CD4-positive, alpha-beta T cell treated with Interleukin-12 subunit alpha and Interleukin-12 subunit beta, for 1 hour (primary cell): Measurements from ENCODE around the gene ASAH2B.
A peak's percentile ranks its signal among the peaks of the same experiment; 100 is the strongest.
"Not testable (repeated sequence)": the region's sequence is repeated elsewhere in the genome, so short reads cannot be mapped to it uniquely, and the experiment has no call there.

Experiments
- DNase-seq: peaks from one replicate; pipeline ENCODE4 v3.0.0-alpha.2; 2020

The ASAH2B gene

DNA sequence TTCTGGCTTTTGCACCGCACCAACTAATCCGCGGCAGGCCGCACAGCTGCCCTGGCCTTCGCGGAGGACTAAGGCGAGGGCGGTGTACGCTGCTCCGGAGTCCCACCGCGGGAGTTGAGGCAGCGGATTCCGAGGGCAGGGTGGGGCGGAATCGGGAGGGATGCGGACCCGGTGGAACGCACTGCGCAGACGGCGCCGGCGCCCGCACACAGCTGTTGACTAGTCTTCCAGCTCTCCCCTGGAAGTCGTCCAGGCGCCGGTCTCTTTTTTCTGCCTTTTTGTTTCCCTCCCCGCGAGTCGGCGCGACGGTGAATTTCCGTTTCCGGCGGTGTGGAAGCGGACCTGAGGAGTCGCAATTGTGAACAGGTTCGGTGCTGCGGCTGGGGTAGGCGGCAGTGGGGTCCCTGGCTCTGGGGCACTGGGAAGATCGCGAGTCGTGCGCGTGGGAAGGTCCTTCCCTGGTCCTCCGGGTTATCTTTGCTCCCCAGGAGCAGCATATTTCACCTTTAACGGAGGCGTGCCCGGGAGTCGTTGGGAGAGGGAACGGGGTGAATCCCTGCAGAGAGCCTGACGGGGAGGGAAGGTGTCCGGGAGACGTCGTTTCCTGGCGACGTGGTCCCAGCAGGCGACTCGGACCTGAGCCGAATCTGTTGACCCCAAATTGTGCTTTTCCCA is at the start of gene ASAH2B:
Gene ASAH2B, plus strand, starts transcription at position 319 of the 675 bp plus-strand sequence. CDS start 5,195 bp downstream, outside the sequence.
- peak; percentile 72 for DNase-seq

DNA sequence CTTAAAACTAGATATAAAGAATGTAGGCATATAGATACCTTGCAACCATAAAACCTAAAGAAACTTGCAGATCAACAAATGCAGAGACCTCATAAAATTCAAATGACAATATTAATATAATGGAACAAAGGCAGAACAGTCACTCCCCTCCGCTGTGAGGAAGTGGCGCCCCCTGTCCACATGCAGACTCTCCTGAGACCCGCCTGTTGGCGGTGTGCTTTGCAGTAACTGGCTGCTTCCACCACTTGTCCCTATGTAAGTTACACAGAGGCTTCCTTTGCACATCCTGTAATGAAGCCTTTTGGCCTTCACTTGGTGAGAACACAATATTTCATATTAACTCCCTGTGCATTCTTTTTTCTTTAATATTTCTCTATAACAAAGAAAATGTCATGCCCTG is 41.9 kb upstream of the ASAH2B start:
- not testable (repeated sequence) for DNase-seq

DNA sequence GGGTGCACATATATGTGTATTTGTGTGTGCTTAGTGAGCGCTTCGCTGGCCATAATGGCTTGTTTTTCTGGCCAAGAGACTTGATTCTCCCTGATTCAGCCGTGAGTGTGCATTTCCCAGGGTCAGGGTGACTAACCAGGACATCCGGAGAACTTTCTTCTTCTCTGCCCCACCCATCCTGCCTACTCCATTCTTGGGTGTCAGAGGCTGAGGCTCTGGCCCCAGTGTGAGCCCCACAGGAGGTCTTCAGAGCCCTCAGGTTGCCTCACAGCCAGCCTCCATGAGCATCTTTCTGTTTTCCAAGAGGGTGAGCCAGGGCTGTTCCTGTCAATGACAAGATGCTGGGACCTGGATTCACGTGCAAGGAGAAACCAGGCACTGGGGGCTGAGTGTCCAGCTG is 37.8 kb upstream of the ASAH2B start:
- not testable (repeated sequence) for DNase-seq

DNA sequence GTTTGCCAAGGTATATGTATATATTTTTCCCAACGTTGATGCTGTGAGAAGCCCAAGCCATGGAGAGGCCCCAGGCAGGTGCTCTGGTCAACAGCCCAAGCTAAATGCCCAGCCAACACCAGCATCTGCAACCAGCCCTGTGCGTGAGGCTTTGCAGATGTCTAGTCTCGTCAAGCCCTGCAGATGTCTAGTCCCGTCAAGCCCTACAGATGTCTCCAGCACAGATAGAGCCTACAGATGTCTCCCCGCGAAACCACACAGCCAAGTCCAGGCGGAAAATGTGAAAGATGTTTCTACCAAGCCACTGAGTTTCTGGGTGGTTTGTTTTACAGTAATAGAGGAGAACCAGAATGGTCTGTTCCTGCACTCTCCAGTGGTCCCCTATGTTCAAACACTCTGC is 36.7 kb upstream of the ASAH2B start:
- DNase-seq = not testable (repeated sequence)

DNA sequence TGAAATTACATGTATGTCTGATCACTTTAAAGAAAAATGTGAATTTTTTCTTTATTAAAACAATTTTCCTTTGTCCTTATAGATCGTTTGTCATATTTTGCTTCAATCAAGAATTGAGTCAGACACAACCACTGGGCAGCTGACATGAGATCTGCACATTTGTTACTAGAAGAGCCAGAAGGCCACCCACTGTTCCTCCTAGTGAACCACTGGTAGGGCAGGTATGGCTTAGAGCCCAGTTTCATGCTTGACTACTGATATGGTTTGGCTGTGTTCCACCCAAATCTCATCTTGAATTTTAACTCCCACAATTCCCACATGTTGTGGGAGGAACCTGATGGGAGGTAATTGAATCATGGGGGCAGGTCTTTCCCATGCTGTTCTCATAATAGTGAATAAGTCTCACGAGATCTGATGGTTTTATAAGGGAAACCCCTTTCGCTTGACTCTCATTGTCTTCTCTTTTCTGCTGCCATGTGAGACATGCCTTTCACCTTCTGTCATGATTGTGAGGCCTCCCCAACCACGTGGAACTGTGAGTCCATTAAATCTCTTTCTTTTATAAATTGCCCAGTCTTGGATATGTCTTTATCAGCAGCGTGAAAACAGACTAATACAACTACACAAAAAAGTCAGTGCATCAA is 35.2 kb upstream of the ASAH2B start:
- not testable (repeated sequence) for DNase-seq

DNA sequence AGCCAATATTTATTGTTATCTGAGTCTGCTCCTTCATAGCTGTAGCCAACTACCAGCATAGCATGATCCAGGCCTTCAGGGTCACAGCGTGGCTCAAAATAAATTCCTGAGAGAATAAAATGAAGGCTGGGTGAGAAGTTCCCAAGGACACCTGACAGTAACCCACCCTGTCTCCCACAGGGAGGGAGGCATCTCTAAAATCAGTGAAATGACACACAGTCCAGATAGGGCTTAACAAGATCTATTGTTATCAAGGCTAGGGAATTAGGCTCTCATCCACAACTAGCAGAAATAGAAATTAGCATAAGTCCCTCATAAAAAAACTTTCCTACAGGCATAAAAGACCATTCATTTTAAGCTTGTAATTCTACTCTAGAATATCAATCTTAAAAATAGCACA is 33.7 kb upstream of the ASAH2B start:
- not testable (repeated sequence) for DNase-seq

DNA sequence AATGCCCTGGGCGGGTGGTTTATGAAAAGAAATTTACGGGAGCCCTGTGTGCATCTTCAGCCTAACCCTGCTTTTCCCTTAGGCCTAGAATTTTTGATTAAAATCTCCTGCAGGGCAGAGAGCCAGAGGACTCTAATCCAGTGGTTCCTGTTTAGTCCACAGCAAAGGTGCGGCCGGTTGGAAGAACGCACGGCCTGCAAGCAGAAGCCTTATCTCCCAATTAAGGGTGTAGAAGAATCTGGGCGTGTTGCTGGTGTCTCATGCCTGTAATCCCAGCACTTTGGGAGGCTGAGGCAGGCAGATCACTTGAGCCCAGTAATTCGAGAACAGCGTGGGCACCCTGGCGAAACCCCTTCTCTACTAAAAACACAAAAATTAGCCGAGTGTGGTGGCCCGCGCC is 29.5 kb upstream of the ASAH2B start:
- DNase-seq = not testable (repeated sequence)

DNA sequence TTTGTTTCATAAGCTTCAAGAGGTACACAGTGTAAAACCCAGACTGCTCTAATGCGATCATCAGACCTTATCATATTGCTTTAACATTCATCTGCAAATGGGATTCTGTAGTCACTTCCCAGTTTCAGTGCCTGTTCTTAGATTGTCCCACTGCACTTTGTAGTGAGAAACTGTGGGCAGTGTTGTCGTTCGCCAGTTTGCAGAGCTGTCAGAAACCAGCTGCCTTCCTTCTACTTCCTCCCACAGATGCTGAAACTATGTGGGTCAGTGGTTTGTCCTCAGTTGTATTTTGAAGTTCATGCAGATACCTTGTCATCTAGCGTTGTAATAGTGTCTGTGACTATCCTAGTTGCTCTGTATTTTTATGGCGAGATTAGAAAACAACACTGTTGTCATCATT is 15.9 kb upstream of the ASAH2B start:
- DNase-seq = not testable (repeated sequence)

DNA sequence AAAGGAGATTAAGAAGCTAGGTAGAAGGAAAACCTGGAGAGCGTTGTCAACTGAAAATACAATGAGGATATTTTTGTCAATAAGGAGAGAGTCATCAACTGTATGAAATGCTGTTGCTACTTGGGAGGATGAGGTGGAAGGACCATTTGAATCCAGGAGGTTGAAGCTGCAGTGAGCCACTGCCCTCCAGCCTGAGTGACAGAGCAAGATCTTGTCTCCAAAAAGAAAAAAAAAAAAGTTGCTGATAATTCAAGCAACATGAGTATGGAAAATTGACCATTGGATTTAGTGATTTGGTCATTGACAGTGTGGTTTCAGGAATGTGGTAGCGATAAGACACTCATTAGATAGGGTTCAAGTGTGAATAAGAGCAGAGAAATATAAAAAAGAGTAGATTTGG is 11.6 kb upstream of the ASAH2B start:
- not testable (repeated sequence) for DNase-seq

DNA sequence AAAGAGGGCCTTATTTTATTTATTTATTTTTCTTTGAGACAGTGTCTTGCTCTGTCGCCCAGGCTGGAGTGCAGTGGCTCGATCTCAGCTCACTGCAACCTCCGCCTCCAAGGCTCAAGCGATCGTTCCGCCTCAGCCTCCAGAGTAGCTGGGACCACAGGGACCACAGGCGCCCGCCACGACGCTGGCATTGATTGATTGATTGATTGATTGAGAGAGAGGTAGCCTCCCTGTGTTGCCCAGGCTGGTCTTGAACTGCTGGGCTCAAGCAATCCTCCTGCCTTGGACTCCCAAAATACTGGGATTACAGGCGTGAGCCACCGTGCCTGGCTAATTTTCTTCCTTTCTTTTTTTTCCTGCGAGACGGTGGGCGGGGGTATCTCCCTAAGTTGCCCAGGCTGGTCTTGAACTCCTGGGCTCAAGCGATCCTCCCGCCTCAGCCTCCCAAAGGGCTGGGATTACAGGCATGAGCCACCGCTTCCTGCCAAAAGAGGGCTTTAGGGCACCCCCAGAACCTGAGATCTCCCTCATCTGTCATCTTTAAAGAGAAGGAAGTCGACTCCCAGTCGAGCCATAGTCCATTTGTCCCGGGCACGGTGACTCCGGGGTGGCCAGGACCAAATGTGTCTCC is 634 bp upstream of the ASAH2B start:
- not testable (repeated sequence) for DNase-seq

DNA sequence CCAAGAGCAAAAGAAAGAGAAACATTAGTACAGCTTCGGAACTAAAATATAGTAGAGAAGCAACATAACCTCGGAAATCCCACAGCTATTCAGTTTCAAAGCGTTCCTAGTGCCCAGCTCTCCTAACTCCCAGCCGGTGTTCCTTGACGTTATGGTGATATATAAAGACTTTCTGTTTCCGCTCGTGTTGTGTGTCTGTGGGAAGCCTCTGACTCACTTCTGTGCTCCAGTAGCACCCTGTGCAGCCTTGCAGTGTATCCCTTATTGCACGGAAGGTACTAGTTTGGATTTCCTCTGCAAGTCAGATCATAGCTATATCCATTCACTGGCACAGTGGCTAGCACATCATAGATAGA is 535 bp downstream of the ASAH2B start:
- peak; percentile 26 for DNase-seq

DNA sequence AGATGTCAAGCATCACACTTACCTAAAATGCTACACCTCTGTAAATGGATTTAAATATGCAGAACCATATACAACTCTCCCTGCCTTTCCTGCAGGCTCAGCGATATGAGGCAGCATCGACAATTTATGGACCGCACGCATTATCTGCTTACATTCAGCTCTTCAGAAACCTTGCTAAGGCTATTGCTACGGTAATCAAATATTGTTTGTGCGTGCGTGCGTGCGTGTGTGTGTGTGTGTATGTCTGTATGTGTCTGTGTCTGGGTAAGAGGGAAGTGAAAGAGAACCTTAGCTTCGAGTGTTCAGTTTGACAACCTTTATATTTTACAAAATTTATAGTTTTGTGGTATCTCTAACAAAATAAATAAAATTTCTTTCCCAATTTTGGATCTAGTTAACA is 3.1 kb downstream of the ASAH2B start:
- DNase-seq = not testable (repeated sequence)

DNA sequence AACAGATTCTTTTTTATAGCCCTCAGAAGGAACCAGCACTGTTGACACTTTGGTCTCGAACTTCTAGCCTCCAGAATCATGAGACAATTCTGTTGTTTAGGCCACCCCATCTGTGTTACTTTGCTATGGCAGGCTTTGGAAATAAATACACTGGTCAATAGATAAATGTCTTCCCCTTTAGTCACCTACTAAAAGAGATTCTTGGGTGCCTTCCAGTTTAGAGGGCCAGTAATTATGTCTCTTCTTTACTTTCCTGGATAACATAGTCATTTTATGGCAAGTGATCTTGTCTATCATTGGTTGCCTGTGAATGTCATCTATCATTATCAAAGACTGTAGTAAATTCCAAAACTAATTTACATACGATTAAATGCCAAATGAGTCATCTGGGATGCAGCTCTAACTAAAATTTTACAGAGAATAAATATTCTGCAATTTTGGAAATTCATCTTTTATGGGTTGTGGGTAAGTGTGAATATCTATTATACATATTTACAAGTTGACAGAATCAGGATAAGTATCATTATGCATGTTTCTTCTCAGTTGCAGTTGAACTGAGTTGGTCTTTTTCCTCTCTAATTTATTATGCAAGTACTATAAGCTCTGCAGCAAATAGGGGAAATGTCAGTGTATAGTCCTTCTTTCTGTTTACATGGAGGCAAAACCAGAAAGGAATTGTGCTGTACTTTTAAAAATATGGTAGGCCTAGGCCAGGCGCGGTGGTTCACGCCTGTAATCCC is 27.2 kb downstream of the ASAH2B start:
- DNase-seq = not testable (repeated sequence)

DNA sequence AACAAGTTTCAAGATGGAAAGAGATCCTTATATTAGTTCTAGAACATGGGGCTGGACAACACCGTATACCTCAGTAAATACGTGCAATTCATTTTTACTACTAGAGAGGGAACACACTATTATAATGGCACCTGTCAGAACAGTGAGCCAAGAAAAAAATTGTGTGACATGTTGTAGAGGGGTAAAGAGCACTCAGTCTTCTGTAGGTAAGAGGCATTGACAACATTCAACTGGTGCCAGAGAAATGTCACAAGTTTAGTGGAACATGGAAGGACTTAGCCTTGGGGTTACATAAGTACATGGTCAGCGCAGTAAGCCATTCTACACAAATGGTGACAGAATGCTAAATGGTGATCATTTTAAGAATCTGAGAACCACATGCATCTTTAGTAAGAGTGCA is 32.3 kb downstream of the ASAH2B start:
- DNase-seq = not testable (repeated sequence)

DNA sequence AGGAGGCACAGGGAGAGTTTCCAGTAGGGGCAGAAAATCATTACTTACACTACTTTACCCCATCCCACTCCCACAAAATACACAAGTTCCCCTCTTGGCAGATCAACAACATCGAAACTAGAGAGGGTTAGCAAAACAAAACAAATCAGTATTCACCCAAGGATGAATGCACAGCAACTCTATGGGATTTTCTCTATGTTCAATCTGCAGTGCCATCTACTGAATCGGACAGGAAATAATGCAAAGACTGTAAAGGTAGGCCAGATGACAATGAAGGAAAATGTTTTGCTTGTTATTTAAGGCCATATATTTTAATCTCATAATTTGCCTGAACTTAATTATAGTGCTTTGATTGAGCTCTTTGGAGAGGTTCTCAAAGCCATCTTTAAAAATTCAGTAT is 35.1 kb downstream of the ASAH2B start:
- not testable (repeated sequence) for DNase-seq

DNA sequence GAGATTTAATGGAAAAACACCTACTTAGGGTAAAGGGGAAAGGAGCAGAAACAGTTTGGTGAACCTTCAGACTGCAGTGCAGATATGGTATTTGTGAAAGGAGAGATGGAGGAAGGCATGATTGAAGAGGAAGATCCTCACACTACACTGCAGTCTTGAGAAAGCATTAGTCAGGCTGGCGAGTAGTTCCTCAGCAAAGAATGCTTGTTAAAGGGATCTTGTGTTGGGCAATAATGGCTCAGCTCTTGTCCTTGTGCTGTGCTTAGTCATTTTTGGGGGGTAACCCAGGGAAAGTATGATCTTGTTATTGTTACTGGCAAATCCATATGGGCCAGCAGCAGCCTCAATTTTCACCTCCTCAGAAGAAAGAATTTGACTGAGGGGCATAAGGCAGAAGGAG is 40.3 kb downstream of the ASAH2B start:
- DNase-seq = not testable (repeated sequence)

DNA sequence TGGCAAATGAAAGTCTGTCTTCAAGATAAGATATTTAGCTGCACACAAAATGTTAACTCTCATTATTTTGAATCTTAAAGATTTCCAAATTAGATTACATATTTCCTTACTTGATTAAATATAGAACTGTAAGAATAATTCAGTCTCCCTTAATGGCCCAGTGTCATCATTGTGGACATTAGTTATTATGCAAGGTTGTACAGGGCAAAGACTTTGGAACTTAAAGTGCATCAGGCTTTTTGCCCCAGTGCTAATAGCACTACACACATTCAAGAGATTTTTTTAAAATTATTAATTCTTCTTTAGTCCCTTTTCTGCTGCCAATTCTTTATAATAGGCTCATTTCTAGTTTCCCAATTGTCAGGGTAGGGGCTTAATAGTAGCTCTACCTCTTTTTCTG is 42.3 kb downstream of the ASAH2B start:
- DNase-seq = not testable (repeated sequence)

DNA sequence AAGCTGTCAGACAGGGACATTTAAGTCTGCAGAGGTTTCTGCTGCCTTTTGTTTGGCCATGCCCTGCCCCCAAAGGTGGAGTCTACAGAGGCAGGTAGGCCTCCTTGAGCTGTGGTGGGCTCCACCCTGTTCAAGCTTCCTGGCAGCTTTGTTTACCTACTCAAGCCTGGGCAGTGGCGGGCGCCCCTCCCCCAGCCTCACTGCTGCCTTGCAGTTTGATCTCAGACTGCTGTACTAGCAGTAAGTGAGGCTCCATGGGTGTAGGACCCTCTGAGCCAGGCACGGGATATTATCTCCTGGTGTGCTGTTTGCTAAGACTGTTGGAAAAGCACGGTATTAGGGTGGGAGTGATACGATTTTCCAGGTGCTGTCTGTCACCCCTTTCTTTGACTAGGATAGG is 48.2 kb downstream of the ASAH2B start:
- not testable (repeated sequence) for DNase-seq

DNA sequence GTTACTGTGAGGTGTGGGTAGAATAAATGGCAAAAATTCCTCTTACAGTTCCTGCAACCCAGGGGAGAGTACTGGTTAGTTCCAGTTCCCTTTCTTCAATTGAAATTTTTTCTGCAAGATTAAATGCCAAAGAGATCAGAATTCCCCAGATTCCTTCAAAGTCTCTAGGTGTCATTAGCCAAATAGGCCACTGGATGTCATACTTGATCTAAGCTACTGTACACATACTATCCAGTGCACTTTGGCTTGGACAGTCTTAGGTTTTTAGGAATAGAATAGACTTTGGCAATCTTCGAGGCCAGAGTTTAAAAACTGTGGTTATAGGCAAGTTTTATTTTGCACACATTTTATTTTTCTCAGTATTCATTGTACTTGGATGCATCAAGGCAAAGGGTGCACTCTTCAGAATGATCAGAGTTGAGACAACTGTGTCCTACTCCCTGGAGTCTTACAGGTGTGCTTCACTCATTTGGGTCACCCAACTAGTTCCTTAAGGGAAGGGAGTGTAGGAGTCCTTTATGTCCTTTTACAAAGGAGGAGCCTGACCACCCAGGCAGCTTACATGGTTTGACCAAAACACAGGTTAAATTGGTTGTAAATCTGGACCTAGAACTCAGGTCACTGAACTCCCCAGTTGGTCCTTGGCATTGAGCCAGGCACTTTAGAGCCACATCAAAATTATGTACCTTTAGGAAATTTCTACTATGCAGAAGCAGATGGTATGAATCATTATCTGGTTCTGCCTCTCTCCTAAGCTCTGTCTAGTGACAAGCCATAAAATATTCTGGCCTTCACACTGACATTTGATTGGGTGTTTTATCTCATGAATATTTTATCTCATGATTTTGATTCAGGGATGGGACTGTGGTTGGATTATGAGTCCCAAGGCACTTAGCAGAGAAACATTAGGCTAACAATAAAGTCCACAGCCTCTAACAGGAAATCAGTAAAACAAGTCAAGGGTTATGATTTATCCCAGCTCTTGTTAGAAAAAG is 49.5 kb downstream of the ASAH2B start:
- DNase-seq = no peak

DNA sequence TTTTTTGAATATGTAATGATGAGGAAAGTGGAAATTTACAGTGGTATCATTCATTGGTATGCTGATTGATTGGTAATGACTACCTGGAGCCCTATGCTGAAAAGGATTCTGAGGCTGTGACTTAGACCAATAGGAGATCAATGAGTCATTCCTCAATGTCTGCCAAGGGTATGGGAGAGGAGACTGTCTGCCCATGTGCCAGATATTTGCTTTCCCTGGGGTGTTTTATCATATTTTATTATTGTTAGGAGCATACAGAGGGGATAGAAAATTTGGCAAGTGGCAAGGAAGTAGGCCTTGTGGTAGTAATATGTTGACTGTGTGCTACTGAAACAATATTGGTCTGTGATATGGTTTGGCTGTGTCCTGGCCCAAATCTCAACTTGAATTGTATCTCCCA is 54.8 kb downstream of the ASAH2B start:
- DNase-seq = no peak

DNA sequence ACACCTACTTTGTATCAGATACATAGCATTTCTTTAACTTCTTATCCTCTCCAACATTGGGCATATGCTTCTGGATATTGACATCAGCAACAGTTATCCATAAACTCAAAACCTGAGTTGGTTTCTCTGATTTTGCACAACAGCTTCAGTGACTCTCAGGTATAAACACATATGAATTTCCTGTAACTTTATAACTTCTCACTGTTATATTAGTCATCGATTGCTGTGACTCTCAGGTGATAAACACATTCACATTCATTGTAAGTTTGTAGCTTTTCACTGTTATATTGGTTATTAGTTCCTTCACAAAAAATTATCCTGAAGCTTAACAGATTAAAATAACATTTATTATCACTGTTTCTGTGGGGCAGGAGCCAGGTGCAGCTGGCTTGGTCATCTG is 57.0 kb downstream of the ASAH2B start:
- DNase-seq = no peak

DNA sequence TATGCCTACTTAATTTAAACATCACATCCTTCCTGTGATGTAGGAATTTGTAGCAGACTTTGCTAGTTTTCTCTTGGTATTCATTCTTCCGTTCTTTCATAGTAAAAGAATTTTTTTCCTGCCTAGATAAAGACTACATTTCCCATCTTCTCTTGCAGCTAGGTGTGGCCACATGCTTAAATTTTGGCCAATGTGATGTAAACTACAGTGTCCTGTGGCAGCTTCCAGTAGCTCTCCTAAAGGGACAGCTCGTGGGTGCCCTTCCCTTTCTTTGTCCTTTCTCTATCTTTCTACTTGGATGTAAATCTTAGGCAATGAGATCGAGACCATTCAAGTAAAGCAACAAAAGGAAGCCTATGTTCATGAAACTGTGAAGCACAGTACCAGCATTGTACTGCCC is 58.6 kb downstream of the ASAH2B start:
- DNase-seq = no peak
